GM12864 (cell line): ENCODE measurements around the gene CCDC7.

ENCODE experiments used
- DNase-seq: peaks from one replicate; pipeline ENCODE4 v3.0.0-alpha.2; 2011; ENCODE audit warnings: low read depth
- H3K4me3 ChIP-seq: 2 replicates; pipeline ENCODE4 v1.5.1; 2011; ENCODE audit warnings: mild to moderate bottlenecking, low read depth, low read length, control low read depth
- CTCF ChIP-seq: IDR thresholded peaks from 2 replicates; pipeline ENCODE4 v1.5.1; 2011; ENCODE audit warnings: low read depth, mild to moderate bottlenecking, moderate library complexity, low read length, control low read depth, inconsistent platforms; ENCODE audit errors: missing control alignments

CCDC7 gene

GRCh38 chr10:32419615-32420014 is 26.3 kb upstream of the CCDC7 start:
- no peak overlapping the region for H3K4me3 ChIP-seq
- no peak for TF ChIP-seq CTCF
- DNase-seq: no peak

DNA sequence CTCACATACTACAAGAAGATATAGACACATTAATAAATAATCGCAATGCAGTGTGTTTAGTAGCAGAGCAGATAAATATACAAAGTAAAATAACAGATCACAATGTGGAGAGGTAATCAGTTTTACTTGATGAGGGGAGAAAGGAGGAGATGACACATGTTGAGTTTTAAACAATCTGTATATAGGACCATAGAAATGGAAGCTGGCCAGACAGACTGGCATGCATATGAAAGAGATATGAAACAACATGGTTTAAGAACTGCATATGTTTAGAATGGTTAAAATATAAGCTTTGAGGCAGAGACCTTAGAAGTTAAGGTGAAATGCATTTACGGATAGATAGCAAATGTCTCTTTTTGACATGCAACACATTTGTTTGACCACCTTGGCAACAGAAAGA is 19.8 kb upstream of the CCDC7 start:
- H3K4me3 ChIP-seq: no peak overlapping the region
- DNase-seq: no peak
- no peak for TF ChIP-seq CTCF

GRCh38 chr10:32433542-32433941 is 12.4 kb upstream of the CCDC7 start:
- no peak for DNase-seq
- H3K4me3 ChIP-seq: no peak overlapping the region
- no peak for TF ChIP-seq CTCF

GRCh38 chr10:32436215-32436614 is 9.7 kb upstream of the CCDC7 start:
- no peak for TF ChIP-seq CTCF
- DNase-seq: no peak
- no peak overlapping the region for H3K4me3 ChIP-seq

DNA sequence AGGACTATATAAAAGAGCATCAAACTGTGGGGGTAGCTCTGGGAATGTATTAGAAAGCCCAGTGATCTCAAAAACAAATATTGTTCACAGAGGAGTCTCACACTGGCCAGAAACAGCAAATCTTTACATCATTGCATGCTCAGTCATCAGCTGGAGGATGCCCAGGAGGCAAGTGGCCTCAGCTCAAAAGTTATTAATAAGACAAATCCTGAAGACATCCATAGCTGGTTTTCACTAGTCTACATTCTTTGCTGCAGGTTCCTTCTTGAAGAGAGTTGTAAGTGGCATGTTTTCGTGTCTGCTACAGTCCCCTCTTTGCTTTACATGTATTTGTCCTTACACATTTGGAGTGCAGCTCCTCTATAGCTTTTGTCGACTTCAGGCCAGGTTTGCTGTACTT is 8.6 kb upstream of the CCDC7 start:
- H3K4me3 ChIP-seq: no peak overlapping the region
- no peak for DNase-seq
- no peak for TF ChIP-seq CTCF

- TF ChIP-seq CTCF: no peak
- peak overlapping the region; percentile 99 for H3K4me3 ChIP-seq
- DNase-seq: no peak
These were observed 904 bp upstream of the CCDC7 start for GRCh38 chr10:32445036-32445435.

- no peak for DNase-seq
- H3K4me3 ChIP-seq: peak overlapping the region; percentile 99
- TF ChIP-seq CTCF: no peak
These were observed 831 bp downstream of the CCDC7 start for GRCh38 chr10:32446536-32447406.
